22Rv1 (cell line): Measurements from ENCODE around the gene SLC2A11.

Source experiments
- ZFX ChIP-seq: fragments of 450-650 bp; IDR thresholded peaks from 2 replicates; pipeline ENCODE4 v1.6.1; 2017; ENCODE audit warnings: antibody characterized with exemption, borderline replicate concordance
- TF ChIP-seq, protein P1 (sequence below): fragments of 450-650 bp; IDR thresholded peaks from 2 replicates; pipeline ENCODE4 v1.5.1; 2017; ENCODE audit warnings: mild to moderate bottlenecking

DNA sequence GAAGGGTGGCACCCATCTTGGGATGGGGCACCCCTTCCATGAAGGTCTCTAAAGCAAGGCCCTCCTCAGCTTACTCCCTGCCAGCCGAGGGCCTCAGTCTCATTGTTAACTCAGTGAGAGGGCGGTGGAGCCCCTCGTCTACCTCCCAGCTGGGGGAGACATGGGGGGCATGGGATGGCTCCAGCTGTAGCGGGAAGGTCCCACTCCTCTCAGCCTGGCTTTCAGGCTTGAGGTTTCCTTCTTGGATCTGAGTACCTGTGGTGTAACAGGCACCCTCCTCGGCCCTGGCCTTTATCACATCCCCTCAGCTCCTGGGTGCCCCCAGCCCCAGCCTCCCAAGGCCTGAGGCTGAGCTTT is 38.5 kb downstream of the SLC2A11 start:
- TF ChIP-seq, protein P1, sequence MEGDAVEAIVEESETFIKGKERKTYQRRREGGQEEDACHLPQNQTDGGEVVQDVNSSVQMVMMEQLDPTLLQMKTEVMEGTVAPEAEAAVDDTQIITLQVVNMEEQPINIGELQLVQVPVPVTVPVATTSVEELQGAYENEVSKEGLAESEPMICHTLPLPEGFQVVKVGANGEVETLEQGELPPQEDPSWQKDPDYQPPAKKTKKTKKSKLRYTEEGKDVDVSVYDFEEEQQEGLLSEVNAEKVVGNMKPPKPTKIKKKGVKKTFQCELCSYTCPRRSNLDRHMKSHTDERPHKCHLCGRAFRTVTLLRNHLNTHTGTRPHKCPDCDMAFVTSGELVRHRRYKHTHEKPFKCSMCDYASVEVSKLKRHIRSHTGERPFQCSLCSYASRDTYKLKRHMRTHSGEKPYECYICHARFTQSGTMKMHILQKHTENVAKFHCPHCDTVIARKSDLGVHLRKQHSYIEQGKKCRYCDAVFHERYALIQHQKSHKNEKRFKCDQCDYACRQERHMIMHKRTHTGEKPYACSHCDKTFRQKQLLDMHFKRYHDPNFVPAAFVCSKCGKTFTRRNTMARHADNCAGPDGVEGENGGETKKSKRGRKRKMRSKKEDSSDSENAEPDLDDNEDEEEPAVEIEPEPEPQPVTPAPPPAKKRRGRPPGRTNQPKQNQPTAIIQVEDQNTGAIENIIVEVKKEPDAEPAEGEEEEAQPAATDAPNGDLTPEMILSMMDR, result no peak
- no peak for TF ChIP-seq ZFX
